Measurements from ENCODE around the gene CDCA3. TPM values are rescaled to one million over a fixed set of nuclear protein-coding genes. Genes with fewer than 3 reads are reported as not detected.

CDCA3 gene
- total RNA-seq: 4.1 TPM

GRCh38 chr12:6851153-6851920 lies at the start of gene CDCA3:
TSS of gene CDCA3 (minus strand) at chr12:6851286. CDS start at chr12:6850952, 334 bp downstream.

GRCh38 chr12:6873094-6874014 lies 22.3 kb upstream of the CDCA3 start, which contains the start of gene SPSB2:
TSS of gene SPSB2 (minus strand) at chr12:6873303. CDS start at chr12:6872901, 402 bp downstream.

GRCh38 chr12:6867413-6868210 lies 16.5 kb upstream of the CDCA3 start, which contains the start of gene TPI1:
TSS of gene TPI1 (plus strand) at chr12:6867531. CDS start at chr12:6867567, 36 bp downstream.

GRCh38 chr12:6851921-6852650 lies 1.0 kb upstream of the CDCA3 start, which contains the start of gene USP5:
TSS of gene USP5 (plus strand) at chr12:6852150. CDS start at chr12:6852180, 30 bp downstream.

GRCh38 chr12:6840761-6841515 lies 10.1 kb downstream of the CDCA3 start, which contains the start of gene GNB3:
TSS of gene GNB3 (plus strand) at chr12:6840925. CDS start at chr12:6841288, 363 bp downstream.

GRCh38 chr12:6827982-6828780 lies 22.9 kb downstream of the CDCA3 start, which contains the start of gene P3H3:
TSS of gene P3H3 (plus strand) at chr12:6828407. CDS start at chr12:6828441, 34 bp downstream.

GRCh38 chr12:6821591-6822425 lies 29.3 kb downstream of the CDCA3 start, which contains the start of gene GPR162:
TSS of gene GPR162 (plus strand) at chr12:6821821. CDS start at chr12:6823899, 2,078 bp downstream.

Other genes with a start within 250 kb of the CDCA3 start
- gene CHD4, start 243.9 kb downstream of the CDCA3 start, total RNA-seq: 210 TPM
- gene LPAR5, start 215.3 kb downstream of the CDCA3 start, total RNA-seq: 0.94 TPM
- gene ACRBP, start 203.9 kb downstream of the CDCA3 start, total RNA-seq: 1.6 TPM
- 83.6 TPM for gene ING4, start 188.2 kb downstream of the CDCA3 start, total RNA-seq
- gene ZNF384, start 161.9 kb downstream of the CDCA3 start, total RNA-seq: 32.2 TPM
- 4.1 TPM for gene PIANP, start 150.5 kb downstream of the CDCA3 start, total RNA-seq
- gene COPS7A, start 127.2 kb downstream of the CDCA3 start, total RNA-seq: 39.4 TPM
- gene MLF2, start 98.1 kb downstream of the CDCA3 start, total RNA-seq: 110 TPM
- gene PTMS, start 84.9 kb downstream of the CDCA3 start, total RNA-seq: 64.5 TPM
- not detected for gene LAG3, start 78.8 kb downstream of the CDCA3 start, total RNA-seq
- gene CD4, start 61.8 kb downstream of the CDCA3 start, total RNA-seq: 1.9 TPM
- 57.0 TPM for gene GPR162, start 29.5 kb downstream of the CDCA3 start, total RNA-seq
- 25.7 TPM for gene P3H3, start 22.9 kb downstream of the CDCA3 start, total RNA-seq
- 5.9 TPM for gene GNB3, start 10.4 kb downstream of the CDCA3 start, total RNA-seq
- gene USP5, start 864 bp upstream of the CDCA3 start, total RNA-seq: 64.8 TPM
- gene TPI1, start 16.2 kb upstream of the CDCA3 start, total RNA-seq: 181 TPM
- 2.8 TPM for gene SPSB2, start 22.0 kb upstream of the CDCA3 start, total RNA-seq
- gene LRRC23, start 53.5 kb upstream of the CDCA3 start, total RNA-seq: 8.5 TPM
- gene ENO2, start 63.3 kb upstream of the CDCA3 start, total RNA-seq: 146 TPM
- 22.5 TPM for gene ATN1, start 76.7 kb upstream of the CDCA3 start, total RNA-seq
- not detected for gene RNU7-1, start 92.5 kb upstream of the CDCA3 start, total RNA-seq
- 295 TPM for gene C12orf57, start 92.7 kb upstream of the CDCA3 start, total RNA-seq
- 3.4 TPM for gene PTPN6, start 100.1 kb upstream of the CDCA3 start, total RNA-seq
- gene PHB2, start 119.4 kb upstream of the CDCA3 start, total RNA-seq: 104 TPM
- 39.4 TPM for gene EMG1, start 119.6 kb upstream of the CDCA3 start, total RNA-seq
- gene LPCAT3, start 167.2 kb upstream of the CDCA3 start, total RNA-seq: 15.0 TPM
- gene C1S, start 209.4 kb upstream of the CDCA3 start, total RNA-seq: 8.1 TPM
- gene C1R, start 241.2 kb upstream of the CDCA3 start, total RNA-seq: 1.6 TPM

All from parietal lobe (tissue), 1 donor.